Measurements from ENCODE around the gene MMP3.

The MMP3 gene

GRCh38 chr11:102831489-102832440, 11.6 kb downstream of the MMP3 start:
- peak; percentile 31 for DNase-seq

GRCh38 chr11:102831128-102831488, 12.3 kb downstream of the MMP3 start:
- no peak for DNase-seq

- peak; percentile 9 for DNase-seq
These were observed 13.2 kb downstream of the MMP3 start for GRCh38 chr11:102830001-102830727.

GRCh38 chr11:102829316-102830000, 14.0 kb downstream of the MMP3 start:
- no peak for DNase-seq

GRCh38 chr11:102824556-102824955, 18.9 kb downstream of the MMP3 start:
- DNase-seq, result peak; percentile 6

- no peak for DNase-seq
These were observed 23.9 kb downstream of the MMP3 start for GRCh38 chr11:102819491-102819890.

GRCh38 chr11:102813484-102813883, 29.9 kb downstream of the MMP3 start:
- DNase-seq, result no peak

GRCh38 chr11:102812188-102812587, 31.2 kb downstream of the MMP3 start:
- DNase-seq, result no peak

GRCh38 chr11:102810950-102811660, 32.3 kb downstream of the MMP3 start:
- DNase-seq, result peak; percentile 25

- DNase-seq, result no peak
These were observed 33.4 kb downstream of the MMP3 start for GRCh38 chr11:102809971-102810370.

GRCh38 chr11:102807921-102808320, 35.5 kb downstream of the MMP3 start:
- DNase-seq, result no peak

GRCh38 chr11:102806296-102806695, 37.1 kb downstream of the MMP3 start:
- no peak for DNase-seq

- DNase-seq, result no peak
These were observed 41.1 kb downstream of the MMP3 start for GRCh38 chr11:102802341-102802740.

GRCh38 chr11:102800767-102801166, 42.6 kb downstream of the MMP3 start:
- no peak for DNase-seq

- DNase-seq, result peak; percentile 9
These were observed 43.6 kb downstream of the MMP3 start for GRCh38 chr11:102799681-102800340.

GRCh38 chr11:102798012-102798746, 45.2 kb downstream of the MMP3 start, which contains the start of gene MMP1:
MMP1 (minus strand) TSS chr11:102798160; CDS start chr11:102798092, 68 bp downstream.
- DNase-seq, result no peak

GRCh38 chr11:102794382-102794781, 49.0 kb downstream of the MMP3 start:
- DNase-seq, result peak; percentile 71

GRCh38 chr11:102793677-102794290, 49.6 kb downstream of the MMP3 start:
- DNase-seq, result no peak

GRCh38 chr11:102792604-102793003, 50.8 kb downstream of the MMP3 start:
- DNase-seq, result no peak

GRCh38 chr11:102791271-102792036, 52.0 kb downstream of the MMP3 start:
- DNase-seq, result no peak

Measured in suppressor macrophage treated with lipopolysaccharide for 4 hours (primary cell).